Measurements from ENCODE around the gene BFSP1. TPM values are rescaled to one million over a fixed set of nuclear protein-coding genes. Genes with fewer than 3 reads are reported as not detected.

Gene BFSP1
- total RNA-seq, 1 donor from 2014 or later: 4.2 TPM

- H4K20me1 ChIP-seq (ENCODE audit: insufficient read depth, low read length): no peaks in the 10 kb centered on the region
- peak overlapping the region; percentile 76 for H3K4me3 Mint-ChIP-seq (ENCODE audit: unreplicated experiment)
- no peaks in the 10 kb centered on the region for H3K27me3 Mint-ChIP-seq (ENCODE audit: low read depth, unreplicated experiment)
- peak; percentile 95 for DNase-seq (ENCODE audit: low read depth)
- no peaks in the 10 kb centered on the region for H3K9me3 ChIP-seq (ENCODE audit: insufficient read depth, low read depth, low read length)
- H3K27ac Mint-ChIP-seq (ENCODE audit: unreplicated experiment): peak overlapping the region; percentile 99
- peaks cover 49% of the 10 kb centered on the region for H3K4me1 Mint-ChIP-seq (ENCODE audit: low read depth, unreplicated experiment)
- FAIRE-seq: peak; percentile 78
- peak overlapping the region; percentile 90 for H3K9ac ChIP-seq (ENCODE audit: low read length)
- no peaks in the 10 kb centered on the region for H3K36me3 Mint-ChIP-seq (ENCODE audit: low read depth, unreplicated experiment)
- H3K79me2 ChIP-seq (ENCODE audit: insufficient read depth, low read length): no peaks in the 10 kb centered on the region
- H3K36me3 ChIP-seq (ENCODE audit: insufficient read depth, low read length): no peaks in the 10 kb centered on the region
- H3K4me1 ChIP-seq (ENCODE audit: insufficient read depth, low read length): peaks cover 37% of the 10 kb centered on the region
- H3K27ac ChIP-seq (ENCODE audit: low read depth, low read length): peak overlapping the region; percentile 100
- peak overlapping the region; percentile 58 for H3K4me3 ChIP-seq (ENCODE audit: insufficient read depth, low read depth, low read length)
- peak overlapping the region; percentile 87 for H3K4me2 ChIP-seq (ENCODE audit: low read length)
- TF ChIP-seq EZH2 (IDR thresholded peaks at IDR 0.05; ENCODE audit: insufficient read depth, low read length): no peak
- TF ChIP-seq CTCF (IDR thresholded peaks at IDR 0.05; ENCODE audit: insufficient read depth, low read depth, low read length): no peak
- H3K9me3 Mint-ChIP-seq (ENCODE audit: unreplicated experiment): no peaks in the 10 kb centered on the region
- no peaks in the 10 kb centered on the region for H3K27me3 ChIP-seq (ENCODE audit: insufficient read depth, low read length)
- H2AFZ ChIP-seq (ENCODE audit: low read depth, low read length): no peak overlapping the region
Observed at GRCh38 chr20:17558154-17558940, 27.2 kb upstream of the BFSP1 start.

- peak overlapping the region; percentile 100 for H3K27ac ChIP-seq (ENCODE audit: low read depth, low read length)
- H2AFZ ChIP-seq (ENCODE audit: low read depth, low read length): peak overlapping the region; percentile 30
- no peaks in the 10 kb centered on the region for H3K36me3 ChIP-seq (ENCODE audit: insufficient read depth, low read length)
- peaks cover 45% of the 10 kb centered on the region for H3K4me1 Mint-ChIP-seq (ENCODE audit: low read depth, unreplicated experiment)
- H3K4me3 Mint-ChIP-seq (ENCODE audit: unreplicated experiment): no peak overlapping the region
- H3K27ac Mint-ChIP-seq (ENCODE audit: unreplicated experiment): peak overlapping the region; percentile 99
- FAIRE-seq (peak; percentile 45), DNase-seq (ENCODE audit: low read depth) (peak; percentile 92)
- no peaks in the 10 kb centered on the region for H3K27me3 Mint-ChIP-seq (ENCODE audit: low read depth, unreplicated experiment)
- no peaks in the 10 kb centered on the region for H3K27me3 ChIP-seq (ENCODE audit: insufficient read depth, low read length)
- TF ChIP-seq CTCF (IDR thresholded peaks at IDR 0.05; ENCODE audit: insufficient read depth, low read depth, low read length) (no peak), EZH2 (IDR thresholded peaks at IDR 0.05; ENCODE audit: insufficient read depth, low read length) (no peak)
- H3K4me3 ChIP-seq (ENCODE audit: insufficient read depth, low read depth, low read length): peak overlapping the region; percentile 58
- no peaks in the 10 kb centered on the region for H4K20me1 ChIP-seq (ENCODE audit: insufficient read depth, low read length)
- no peaks in the 10 kb centered on the region for H3K79me2 ChIP-seq (ENCODE audit: insufficient read depth, low read length)
- no peaks in the 10 kb centered on the region for H3K9me3 Mint-ChIP-seq (ENCODE audit: unreplicated experiment)
- peaks cover 32% of the 10 kb centered on the region for H3K4me1 ChIP-seq (ENCODE audit: insufficient read depth, low read length)
- peak overlapping the region; percentile 87 for H3K4me2 ChIP-seq (ENCODE audit: low read length)
- no peaks in the 10 kb centered on the region for H3K36me3 Mint-ChIP-seq (ENCODE audit: low read depth, unreplicated experiment)
- H3K9ac ChIP-seq (ENCODE audit: low read length): peak overlapping the region; percentile 90
- no peaks in the 10 kb centered on the region for H3K9me3 ChIP-seq (ENCODE audit: insufficient read depth, low read depth, low read length)
Observed at GRCh38 chr20:17557675-17558006, 26.5 kb upstream of the BFSP1 start.

All from astrocyte (in vitro differentiated cells and primary cell).